BJ (cell line): ENCODE measurements around the gene COBL. TPM values are rescaled to one million over a fixed set of nuclear protein-coding genes. Genes with fewer than 3 reads are reported as not detected.

ENCODE experiments used
- CTCF ChIA-PET: fragments of 350-600 bp; formaldehyde crosslinking; extraction: SDS; loops from one replicate; lab custom pipeline; 2021; ENCODE audit warnings: antibody characterized with exemption, inconsistent platforms; lab: Yijun Ruan, JAX
- POLR2A ChIA-PET: fragments of 300-600 bp; sonication (Branson Sonifier 250); formaldehyde crosslinking; extraction: SDS; loops from one replicate; lab custom pipeline; 2021; ENCODE audit warnings: antibody characterized with exemption; lab: Charles Lee
- DNase-seq: peaks from one replicate; pipeline ENCODE4 v3.0.0-alpha.2; 2011; ENCODE audit warnings: low read depth
- H3K27me3 ChIP-seq: 2 replicates; pipeline ENCODE4 v1.6.0; 2011; ENCODE audit warnings: low read length; ENCODE audit not compliant: control insufficient read depth, insufficient read depth
- H3K36me3 ChIP-seq: 2 replicates; pipeline ENCODE4 v1.5.1; 2011; ENCODE audit warnings: low read length; ENCODE audit not compliant: control insufficient read depth, insufficient read depth
- H3K4me3 ChIP-seq: 2 replicates; pipeline ENCODE4 v1.5.1; 2011; ENCODE audit warnings: low read depth, mild to moderate bottlenecking, control low read depth, low read length
- CTCF ChIP-seq: IDR thresholded peaks from 2 replicates; pipeline ENCODE4 v1.5.1; 2011; ENCODE audit warnings: low read depth, mild to moderate bottlenecking, control low read depth, inconsistent platforms, low read length, moderate library complexity; ENCODE audit not compliant: insufficient read depth
- polyA minus RNA-seq: library from RNA; depleted of rRNA, polyadenylated mRNA; stranded (reverse); fragments of >200 nt; gene quantifications from 2 replicates; pipeline ENCODE4 v1.2.3, GENCODE V29; 2011; rRNA and poly(A)+ RNA removed
- polyA plus RNA-seq: library from polyadenylated mRNA; depleted of rRNA; stranded (reverse); fragments of >200 nt; gene quantifications from 2 replicates; pipeline ENCODE4 v1.2.3, GENCODE V29; 2011; rRNA removed

The COBL gene
- not detected in 2 replicates for polyA plus RNA-seq
- polyA minus RNA-seq: not detected in 2 replicates

- peaks cover 20% of the 10 kb centered on the region for H3K27me3 ChIP-seq
- DNase-seq: no peak
- H3K36me3 ChIP-seq: no peaks in the 10 kb centered on the region
- no peak for TF ChIP-seq CTCF
- CTCF ChIA-PET: no interaction called here
- H3K4me3 ChIP-seq: no peak within 1 kb of the TSS
- POLR2A ChIA-PET: no interaction called here
Observed at GRCh38 chr7:51316666-51317581, at the start of gene COBL. TSS of gene COBL (minus strand) at chr7:51316809. CDS start at chr7:51316633, 176 bp downstream.

- ChIA-PET CTCF (interaction anchor here (0.6 to 3.8 kb wide), 3 partner anchors 202 to 206 kb away, joined by 3 to 19 read pairs (median 4); no protein-coding TSS in a partner anchor), POLR2A (no interaction called here)
- H3K4me3 ChIP-seq: no peak overlapping the region
- TF ChIP-seq CTCF: no peak
- no peaks in the 10 kb centered on the region for H3K27me3 ChIP-seq
- no peaks in the 10 kb centered on the region for H3K36me3 ChIP-seq
- DNase-seq: no peak
Observed at GRCh38 chr7:51366172-51366728, 49.6 kb upstream of the COBL start.

GRCh38 chr7:51357821-51358220 lies 41.2 kb upstream of the COBL start:
- no peak for TF ChIP-seq CTCF
- POLR2A ChIA-PET: no interaction called here
- Histone ChIP-seq H3K27me3 (no peaks in the 10 kb centered on the region), H3K4me3 (no peak overlapping the region), H3K36me3 (no peaks in the 10 kb centered on the region)
- CTCF ChIA-PET: no interaction called here
- DNase-seq: no peak

- TF ChIP-seq CTCF: no peak
- ChIA-PET CTCF (no interaction called here), POLR2A (no interaction called here)
- H3K27me3 ChIP-seq: no peaks in the 10 kb centered on the region
- H3K36me3 ChIP-seq: no peaks in the 10 kb centered on the region
- DNase-seq: no peak
- no peak overlapping the region for H3K4me3 ChIP-seq
Observed at GRCh38 chr7:51356849-51357516, 40.4 kb upstream of the COBL start.

- CTCF ChIA-PET: interaction anchor here (1.3 kb wide), 1 partner anchor 13 kb away, joined by 5 read pairs; no protein-coding TSS in a partner anchor
- no peaks in the 10 kb centered on the region for H3K36me3 ChIP-seq
- DNase-seq: no peak
- TF ChIP-seq CTCF: no peak
- H3K27me3 ChIP-seq: no peaks in the 10 kb centered on the region
- H3K4me3 ChIP-seq: no peak overlapping the region
- POLR2A ChIA-PET: no interaction called here
Observed at GRCh38 chr7:51354897-51355296, 38.3 kb upstream of the COBL start.
